PC-3 (cell line): ENCODE results near the gene DLD.

Experiments
- EZH2 ChIP-seq: fragments of 300-600 bp; sonication (generic); IDR thresholded peaks from one replicate; pipeline ENCODE4 v1.6.1; 2017; ENCODE audit warnings: antibody characterized with exemption, mild to moderate bottlenecking, low read length; ENCODE audit not compliant: unreplicated experiment
- EZH2phosphoT487 ChIP-seq: fragments of 300-600 bp; sonication (generic); IDR thresholded peaks from 2 replicates; pipeline ENCODE4 v1.6.1; 2018; ENCODE audit warnings: mild to moderate bottlenecking, antibody characterized with exemption, low read length, borderline replicate concordance
- TF ChIP-seq, protein P1 (sequence below): fragments of 300-600 bp; sonication (generic); conservative IDR thresholded peaks from 2 replicates; pipeline ENCODE4 v1.5.1; 2017; ENCODE audit warnings: antibody characterized with exemption, low read depth, mild to moderate bottlenecking, low read length

DNA sequence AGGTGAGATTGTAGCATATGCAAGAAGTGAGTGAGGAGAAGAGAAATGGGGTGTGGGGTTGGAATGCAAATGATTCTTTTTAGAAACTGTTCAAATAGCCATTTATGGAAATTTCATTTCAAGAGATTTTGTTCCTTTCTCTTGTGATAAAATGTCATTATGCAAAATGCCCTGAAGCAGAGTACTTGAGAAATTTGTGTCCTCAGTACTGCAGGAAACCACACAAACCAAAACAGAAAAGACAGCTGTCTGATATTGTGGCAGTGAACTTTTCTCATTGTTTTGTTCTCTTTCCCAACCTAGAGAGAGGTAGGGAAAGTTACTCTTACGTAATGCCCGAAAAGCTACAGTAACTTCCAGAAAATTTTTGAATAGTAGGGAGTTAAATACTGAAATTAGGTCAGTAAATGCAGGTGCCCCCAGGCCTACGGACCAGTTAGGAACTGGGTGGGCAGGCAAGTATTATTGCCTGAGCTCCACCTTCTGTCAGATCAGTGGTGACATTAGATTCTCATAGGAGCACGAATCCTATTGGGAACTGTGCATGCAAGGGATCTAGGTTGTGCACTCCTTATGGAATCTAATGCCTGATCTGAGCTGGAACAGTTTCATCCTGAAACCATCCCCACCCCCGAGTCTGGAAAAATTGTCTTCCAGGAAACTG lies 34.0 kb downstream of the DLD start:
- TF ChIP-seq, protein P1, sequence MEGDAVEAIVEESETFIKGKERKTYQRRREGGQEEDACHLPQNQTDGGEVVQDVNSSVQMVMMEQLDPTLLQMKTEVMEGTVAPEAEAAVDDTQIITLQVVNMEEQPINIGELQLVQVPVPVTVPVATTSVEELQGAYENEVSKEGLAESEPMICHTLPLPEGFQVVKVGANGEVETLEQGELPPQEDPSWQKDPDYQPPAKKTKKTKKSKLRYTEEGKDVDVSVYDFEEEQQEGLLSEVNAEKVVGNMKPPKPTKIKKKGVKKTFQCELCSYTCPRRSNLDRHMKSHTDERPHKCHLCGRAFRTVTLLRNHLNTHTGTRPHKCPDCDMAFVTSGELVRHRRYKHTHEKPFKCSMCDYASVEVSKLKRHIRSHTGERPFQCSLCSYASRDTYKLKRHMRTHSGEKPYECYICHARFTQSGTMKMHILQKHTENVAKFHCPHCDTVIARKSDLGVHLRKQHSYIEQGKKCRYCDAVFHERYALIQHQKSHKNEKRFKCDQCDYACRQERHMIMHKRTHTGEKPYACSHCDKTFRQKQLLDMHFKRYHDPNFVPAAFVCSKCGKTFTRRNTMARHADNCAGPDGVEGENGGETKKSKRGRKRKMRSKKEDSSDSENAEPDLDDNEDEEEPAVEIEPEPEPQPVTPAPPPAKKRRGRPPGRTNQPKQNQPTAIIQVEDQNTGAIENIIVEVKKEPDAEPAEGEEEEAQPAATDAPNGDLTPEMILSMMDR = no peak
- TF ChIP-seq EZH2 (no peak), EZH2phosphoT487 (no peak)
